Neural progenitor cell (in vitro differentiated cells): ENCODE data around the gene TRIM14. TPM values are rescaled to one million over a fixed set of nuclear protein-coding genes. Genes with fewer than 3 reads are reported as not detected.
"Not testable (repeated sequence)": the region's sequence is repeated elsewhere in the genome, so short reads cannot be mapped to it uniquely, and the experiment has no call there.

Experiments used
- DNase-seq: peaks from one replicate; pipeline ENCODE4 v3.0.0-alpha.2; 2016; ENCODE audit warnings: low spot score
- H2AFZ ChIP-seq: fragments of 200-600 bp; sonication (generic); replicated peaks from 2 replicates; pipeline ENCODE4 v1.6.1; 2016; ENCODE audit warnings: antibody characterized with exemption
- H3F3A ChIP-seq: fragments of 200-600 bp; sonication (generic); 2 replicates; pipeline ENCODE4 v1.6.1; 2016; ENCODE audit warnings: antibody characterized with exemption, low read depth
- H3K27ac ChIP-seq: fragments of 200-600 bp; sonication (generic); 2 replicates; pipeline ENCODE4 v1.5.1; 2016; ENCODE audit warnings: mild to moderate bottlenecking
- H3K27me3 ChIP-seq: fragments of 200-600 bp; sonication (generic); 2 replicates; pipeline ENCODE4 v1.6.1; 2016; ENCODE audit warnings: mild to moderate bottlenecking, moderate library complexity
- H3K36me3 ChIP-seq: fragments of 200-600 bp; sonication (generic); 2 replicates; pipeline ENCODE4 v1.5.1; 2016
- H3K4me1 ChIP-seq: fragments of 200-600 bp; sonication (generic); 2 replicates; pipeline ENCODE4 v1.6.1; 2016; ENCODE audit warnings: mixed run types
- H3K4me2 ChIP-seq: fragments of 200-600 bp; sonication (generic); 2 replicates; pipeline ENCODE4 v1.6.1; 2016
- H3K4me3 ChIP-seq: fragments of 200-600 bp; sonication (generic); 2 replicates; pipeline ENCODE4 v1.5.1; 2016
- H3K79me2 ChIP-seq: fragments of 200-600 bp; sonication (generic); 2 replicates; pipeline ENCODE4 v1.6.1; 2016; ENCODE audit warnings: low read depth
- H3K9ac ChIP-seq: fragments of 200-600 bp; sonication (generic); 2 replicates; pipeline ENCODE4 v1.6.1; 2016
- H3K9me3 ChIP-seq: fragments of 200-600 bp; sonication (generic); 2 replicates; pipeline ENCODE4 v1.5.1; 2016; ENCODE audit warnings: low read depth
- H4K20me1 ChIP-seq: fragments of 200-600 bp; sonication (generic); 2 replicates; pipeline ENCODE4 v1.6.1; 2016; ENCODE audit warnings: low read depth
- H3K27ac Mint-ChIP-seq: 3 replicates; pipeline ENCODE4 v1.8.0; 2021; ENCODE audit warnings: mixed read lengths
- H3K27me3 Mint-ChIP-seq: 2 replicates; pipeline ENCODE4 v1.8.0; 2022; ENCODE audit warnings: low read depth, mild to moderate bottlenecking, inconsistent platforms, moderate library complexity, mixed read lengths; ENCODE audit not compliant: insufficient read depth
- H3K36me3 Mint-ChIP-seq: 3 replicates; pipeline ENCODE4 v1.8.0; 2021; ENCODE audit warnings: mixed read lengths
- H3K4me1 Mint-ChIP-seq: 3 replicates; pipeline ENCODE4 v1.8.0; 2021; ENCODE audit warnings: mixed read lengths
- H3K4me3 Mint-ChIP-seq: 3 replicates; pipeline ENCODE4 v1.8.0; 2021; ENCODE audit warnings: mild to moderate bottlenecking, moderate library complexity, mixed read lengths
- H3K9me3 Mint-ChIP-seq: 3 replicates; pipeline ENCODE4 v1.8.0; 2020; ENCODE audit warnings: mixed read lengths
- EZH2 ChIP-seq: fragments of 200-600 bp; sonication (generic); IDR thresholded peaks from 2 replicates; pipeline ENCODE4 v1.6.1; 2017; ENCODE audit warnings: antibody characterized with exemption, mild to moderate bottlenecking, moderate library complexity
- EZH2phosphoT487 ChIP-seq: fragments of 200-600 bp; sonication (generic); IDR thresholded peaks from 2 replicates; pipeline ENCODE4 v1.6.1; 2017; ENCODE audit warnings: antibody characterized with exemption
- total RNA-seq: library from RNA; depleted of rRNA; stranded (reverse); fragments of >200 nt; gene quantifications from 2 replicates; pipeline ENCODE4 v1.2.3, GENCODE V29; 2015; ENCODE audit warnings: low replicate concordance
- TF ChIP-seq, protein P1 (sequence below): fragments of 200-600 bp; sonication (generic); IDR thresholded peaks from 2 replicates; pipeline ENCODE4 v1.5.1; 2017; ENCODE audit warnings: antibody characterized with exemption, mild to moderate bottlenecking

The TRIM14 gene
- total RNA-seq, 1 donor from 2014 or later, result 0.17 TPM

DNA sequence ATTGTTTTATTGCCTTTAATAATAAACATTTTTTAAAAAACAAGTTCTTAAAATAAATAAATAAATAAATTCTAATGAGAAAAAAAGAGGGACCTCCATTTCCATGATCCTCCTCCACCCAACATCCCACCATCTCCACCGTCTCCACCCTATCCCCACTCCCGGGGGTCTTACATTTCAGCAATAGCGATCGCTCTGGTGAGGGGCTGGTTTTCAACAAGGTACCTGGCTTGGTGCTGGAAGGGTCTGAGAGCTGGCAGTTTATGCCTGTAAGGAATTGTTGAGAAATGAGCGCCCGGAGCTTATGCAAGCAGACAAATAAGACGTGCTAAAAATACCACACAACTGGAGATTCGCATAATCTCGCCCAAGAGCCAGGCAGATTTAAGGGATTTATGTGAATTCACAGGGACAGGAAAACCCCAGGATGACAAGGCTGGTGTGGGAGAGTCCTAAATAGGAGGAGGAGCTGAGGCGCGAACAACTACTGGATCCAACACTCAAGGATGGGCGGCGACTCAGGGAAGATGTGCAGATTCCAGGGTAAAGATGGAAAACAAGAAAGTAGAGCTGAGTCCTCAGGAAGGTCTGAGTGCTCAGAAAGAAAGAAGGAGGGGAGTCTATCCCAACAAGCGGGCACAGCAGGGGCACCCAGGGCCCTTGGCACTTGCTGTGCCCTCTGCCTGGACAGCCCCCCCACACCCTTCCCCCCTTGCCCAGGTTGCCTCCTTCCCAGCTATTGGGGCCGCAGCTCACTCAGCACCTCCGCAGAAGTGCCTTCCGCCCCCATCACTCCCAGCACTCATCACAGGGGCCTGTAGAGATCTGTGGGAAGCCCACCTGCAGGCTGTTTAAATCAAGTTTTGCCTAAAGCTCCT, 27.0 kb downstream of the TRIM14 start:
- no peak overlapping the region for H3K9ac ChIP-seq
- peaks cover 2% of the 10 kb centered on the region for H3K9me3 Mint-ChIP-seq
- peak overlapping the region; percentile 61 for H3K4me2 ChIP-seq

GRCh38 chr9:98090674-98091073, 28.3 kb downstream of the TRIM14 start:
- not testable (repeated sequence) for H3K79me2 ChIP-seq, H2AFZ ChIP-seq, H3K27me3 Mint-ChIP-seq, H4K20me1 ChIP-seq, H3K27ac ChIP-seq, H3K4me3 ChIP-seq, H3K9me3 Mint-ChIP-seq, H3K27ac Mint-ChIP-seq, H3K36me3 Mint-ChIP-seq, H3K4me3 Mint-ChIP-seq, H3K4me2 ChIP-seq, H3K9me3 ChIP-seq, H3K36me3 ChIP-seq, DNase-seq, H3K9ac ChIP-seq
- H3K4me1 ChIP-seq, result peaks cover 25% of the 10 kb centered on the region
- H3K4me1 Mint-ChIP-seq, result peaks cover 27% of the 10 kb centered on the region
- TF ChIP-seq, protein P1, sequence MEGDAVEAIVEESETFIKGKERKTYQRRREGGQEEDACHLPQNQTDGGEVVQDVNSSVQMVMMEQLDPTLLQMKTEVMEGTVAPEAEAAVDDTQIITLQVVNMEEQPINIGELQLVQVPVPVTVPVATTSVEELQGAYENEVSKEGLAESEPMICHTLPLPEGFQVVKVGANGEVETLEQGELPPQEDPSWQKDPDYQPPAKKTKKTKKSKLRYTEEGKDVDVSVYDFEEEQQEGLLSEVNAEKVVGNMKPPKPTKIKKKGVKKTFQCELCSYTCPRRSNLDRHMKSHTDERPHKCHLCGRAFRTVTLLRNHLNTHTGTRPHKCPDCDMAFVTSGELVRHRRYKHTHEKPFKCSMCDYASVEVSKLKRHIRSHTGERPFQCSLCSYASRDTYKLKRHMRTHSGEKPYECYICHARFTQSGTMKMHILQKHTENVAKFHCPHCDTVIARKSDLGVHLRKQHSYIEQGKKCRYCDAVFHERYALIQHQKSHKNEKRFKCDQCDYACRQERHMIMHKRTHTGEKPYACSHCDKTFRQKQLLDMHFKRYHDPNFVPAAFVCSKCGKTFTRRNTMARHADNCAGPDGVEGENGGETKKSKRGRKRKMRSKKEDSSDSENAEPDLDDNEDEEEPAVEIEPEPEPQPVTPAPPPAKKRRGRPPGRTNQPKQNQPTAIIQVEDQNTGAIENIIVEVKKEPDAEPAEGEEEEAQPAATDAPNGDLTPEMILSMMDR, result peak; percentile 22
- H3K27me3 ChIP-seq, result peaks cover 21% of the 10 kb centered on the region
- peaks cover 29% of the 10 kb centered on the region for H3F3A ChIP-seq

More for the DNA sequence above, 27.0 kb downstream of the TRIM14 start:
- Histone ChIP-seq H3K4me1 (peaks cover 16% of the 10 kb centered on the region), H3K9me3 (no peaks in the 10 kb centered on the region), H3K4me3 (no peak overlapping the region), H2AFZ (peak overlapping the region; percentile 78), H4K20me1 (no peaks in the 10 kb centered on the region), H3F3A (peaks cover 18% of the 10 kb centered on the region), H3K36me3 (no peaks in the 10 kb centered on the region), H3K27ac (no peak overlapping the region), H3K27me3 (peaks cover 21% of the 10 kb centered on the region), H3K79me2 (no peaks in the 10 kb centered on the region)
- peak; percentile 51 for DNase-seq
- no peak for TF ChIP-seq EZH2phosphoT487
- TF ChIP-seq, protein P1, result no peak
- TF ChIP-seq EZH2, result no peak
- Mint-ChIP-seq H3K27me3 (peaks cover 9% of the 10 kb centered on the region), H3K36me3 (no peaks in the 10 kb centered on the region), H3K27ac (no peak overlapping the region), H3K4me3 (peak overlapping the region; percentile 30), H3K4me1 (peaks cover 14% of the 10 kb centered on the region)

- Histone ChIP-seq H3K9ac (no peak overlapping the region), H3K4me3 (no peak overlapping the region), H3K9me3 (no peaks in the 10 kb centered on the region), H3K36me3 (no peaks in the 10 kb centered on the region), H3K4me1 (peaks cover 30% of the 10 kb centered on the region), H3K79me2 (no peaks in the 10 kb centered on the region), H4K20me1 (no peaks in the 10 kb centered on the region), H3K27ac (no peak overlapping the region), H2AFZ (peak overlapping the region; percentile 91), H3K4me2 (peak overlapping the region; percentile 26), H3F3A (peaks cover 35% of the 10 kb centered on the region), H3K27me3 (peaks cover 21% of the 10 kb centered on the region)
- H3K27ac Mint-ChIP-seq, result no peak overlapping the region
- peaks cover 2% of the 10 kb centered on the region for H3K9me3 Mint-ChIP-seq
- peaks cover 7% of the 10 kb centered on the region for H3K27me3 Mint-ChIP-seq
- H3K4me3 Mint-ChIP-seq, result no peak overlapping the region
- peaks cover 37% of the 10 kb centered on the region for H3K4me1 Mint-ChIP-seq
- TF ChIP-seq EZH2, result no peak
- peak; percentile 15 for TF ChIP-seq EZH2phosphoT487
- peaks cover 7% of the 10 kb centered on the region for H3K36me3 Mint-ChIP-seq
- DNase-seq, result peak; percentile 75
Observed at GRCh38 chr9:98087420-98088354, 31.3 kb downstream of the TRIM14 start.
